ENCODE measurements around the gene UROS. TPM values are rescaled to one million over a fixed set of nuclear protein-coding genes. Genes with fewer than 3 reads are reported as not detected.

The UROS gene
- total and polyA plus RNA-seq, 2 donors (not counting 3 experiments of a cell fraction or from before 2014, with no cell fraction given): 38.4 to 42.0 TPM

DNA sequence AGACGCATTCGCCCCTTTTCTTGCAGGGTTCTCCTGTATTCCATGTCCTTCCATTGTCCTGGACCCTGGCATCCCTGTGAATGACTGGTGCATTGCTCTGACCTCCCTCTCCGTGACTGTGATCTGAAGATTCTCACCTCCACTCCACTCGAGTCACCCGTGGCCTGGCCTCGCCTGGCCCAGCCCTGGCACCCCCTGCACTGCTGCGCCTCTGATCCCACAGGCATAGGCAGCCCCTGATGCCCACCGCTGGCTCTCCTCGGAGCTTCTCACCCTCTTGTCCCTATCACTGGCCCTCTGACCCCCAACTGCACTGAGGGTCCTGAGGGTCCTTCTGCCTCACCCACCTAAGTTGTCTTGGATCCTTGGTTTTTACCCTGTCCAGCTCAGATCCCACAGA is 45.3 kb downstream of the UROS start:
- Histone ChIP-seq H3K4me1 (ENCODE audit: control insufficient read depth, extremely low read depth, insufficient read depth, low read length) (no peaks in the 10 kb centered on the region), H3K9me3 (replicated peaks; ENCODE audit: control insufficient read depth, insufficient read depth, low read length) (no peaks in the 10 kb centered on the region), H3K79me2 (ENCODE audit: control insufficient read depth, insufficient read depth, low read length) (no peaks in the 10 kb centered on the region), H3K36me3 (ENCODE audit: control insufficient read depth in 2 of 2, extremely low read depth in 1 of 2, insufficient read depth in 2 of 2, low read length in 2 of 2) (no peaks in the 10 kb centered on the region), H3K4me2 (ENCODE audit: insufficient read depth, low read length) (no peak overlapping the region), H3K4me3 (replicated peaks in 1 of 3; ENCODE audit: insufficient read depth in 1 of 3, low read depth in 1 of 3, low read length in 3 of 3) (no peak overlapping the region), H3K27me3 (ENCODE audit: control insufficient read depth in 2 of 2, insufficient read depth in 2 of 2, low read length in 2 of 2) (peaks cover 0 to 2% of the 10 kb centered on the region in 2 experiments), H3K27ac (ENCODE audit: insufficient read depth, low read depth, low read length) (no peak overlapping the region), H3K9ac (replicated peaks; ENCODE audit: extremely low read depth, insufficient read depth, low read length) (no peak overlapping the region), H2AFZ (ENCODE audit: low read depth, low read length) (no peak overlapping the region), H3K9me1 (replicated peaks; ENCODE audit: control insufficient read depth, extremely low read depth, insufficient read depth, low read length) (no peaks in the 10 kb centered on the region), H4K20me1 (replicated peaks; ENCODE audit: control insufficient read depth, extremely low read depth, insufficient read depth, low read length) (no peaks in the 10 kb centered on the region)
- no TSS peak for BruUV-seq (replicated peaks)
- ChIA-PET CTCF (no interaction called here), POLR2A (no interaction called here)
- intact Hi-C loops (cut with micrococcal nuclease) (no loop called here), dilution Hi-C loops (cut with MboI; ENCODE audit: extremely low pct_ligation_motif_present, low sequenced_read_pairs) (no loop called here)
- TF ChIP-seq EZH2 (IDR thresholded peaks at IDR 0.05; ENCODE audit: borderline replicate concordance, low read depth, low read length, severe bottlenecking) (no peak), POLR2AphosphoS5 (IDR thresholded peaks at IDR 0.05; ENCODE audit: insufficient read depth, low read depth, low read length) (no peak), GATA2 (IDR thresholded peaks at IDR 0.05; ENCODE audit: insufficient read depth, insufficient read length, low read depth, low read length) (no peak), FOS (IDR thresholded peaks at IDR 0.05; ENCODE audit: borderline replicate concordance, insufficient read depth, low read length) (no peak), MYC (IDR thresholded peaks at IDR 0.05; ENCODE audit: low read depth, low read length) (no peak), JUN (IDR thresholded peaks at IDR 0.05; ENCODE audit: borderline replicate concordance, insufficient read depth, insufficient read length, low read depth) (no peak), POLR2A (IDR thresholded peaks at IDR 0.05; ENCODE audit: low read depth, low read length) (no peak)
- TF ChIP-seq, protein P1, sequence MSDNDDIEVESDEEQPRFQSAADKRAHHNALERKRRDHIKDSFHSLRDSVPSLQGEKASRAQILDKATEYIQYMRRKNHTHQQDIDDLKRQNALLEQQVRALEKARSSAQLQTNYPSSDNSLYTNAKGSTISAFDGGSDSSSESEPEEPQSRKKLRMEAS (IDR thresholded peaks at IDR 0.05; ENCODE audit: insufficient read depth, insufficient read length): no peak
- TF ChIP-seq, protein P2, sequence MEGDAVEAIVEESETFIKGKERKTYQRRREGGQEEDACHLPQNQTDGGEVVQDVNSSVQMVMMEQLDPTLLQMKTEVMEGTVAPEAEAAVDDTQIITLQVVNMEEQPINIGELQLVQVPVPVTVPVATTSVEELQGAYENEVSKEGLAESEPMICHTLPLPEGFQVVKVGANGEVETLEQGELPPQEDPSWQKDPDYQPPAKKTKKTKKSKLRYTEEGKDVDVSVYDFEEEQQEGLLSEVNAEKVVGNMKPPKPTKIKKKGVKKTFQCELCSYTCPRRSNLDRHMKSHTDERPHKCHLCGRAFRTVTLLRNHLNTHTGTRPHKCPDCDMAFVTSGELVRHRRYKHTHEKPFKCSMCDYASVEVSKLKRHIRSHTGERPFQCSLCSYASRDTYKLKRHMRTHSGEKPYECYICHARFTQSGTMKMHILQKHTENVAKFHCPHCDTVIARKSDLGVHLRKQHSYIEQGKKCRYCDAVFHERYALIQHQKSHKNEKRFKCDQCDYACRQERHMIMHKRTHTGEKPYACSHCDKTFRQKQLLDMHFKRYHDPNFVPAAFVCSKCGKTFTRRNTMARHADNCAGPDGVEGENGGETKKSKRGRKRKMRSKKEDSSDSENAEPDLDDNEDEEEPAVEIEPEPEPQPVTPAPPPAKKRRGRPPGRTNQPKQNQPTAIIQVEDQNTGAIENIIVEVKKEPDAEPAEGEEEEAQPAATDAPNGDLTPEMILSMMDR (IDR thresholded peaks at IDR 0.05; ENCODE audit: extremely low read depth in 1 of 2, insufficient read depth in 1 of 2, low read depth in 1 of 2, low read length in 2 of 2): no peak
- DNase-seq (ENCODE audit: low read depth, low spot score) (no peak), FAIRE-seq (no peak)

All from endothelial cell of umbilical vein (primary cell).